ENCODE measurements around the gene RIPOR3.

DNA sequence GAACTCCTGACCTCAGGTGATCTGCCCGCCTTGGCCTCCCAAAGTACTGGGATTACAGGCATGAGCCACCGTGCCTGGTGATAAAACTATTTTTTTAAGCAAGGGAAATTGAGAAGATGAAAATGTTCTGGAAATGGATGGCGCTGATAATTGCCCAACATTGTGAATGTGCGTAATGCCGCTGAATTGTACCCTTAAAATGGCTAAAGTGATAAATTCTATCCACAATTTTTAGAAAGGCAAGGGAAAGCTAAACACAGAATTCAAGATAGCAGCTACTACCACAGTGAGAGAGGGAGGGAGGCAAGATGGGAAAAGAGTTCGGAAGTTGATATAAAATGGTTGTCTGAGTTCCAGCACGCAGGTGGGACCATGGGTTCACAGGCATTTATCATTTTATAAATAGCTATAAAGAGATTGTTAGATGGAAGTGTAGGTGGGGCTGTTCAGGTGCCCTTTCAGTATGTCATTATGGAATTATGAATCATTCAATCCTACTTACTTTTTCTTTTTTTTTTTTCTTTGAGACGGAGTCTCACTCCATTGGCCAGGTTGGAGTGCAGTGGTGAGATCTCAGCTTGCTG, 8.3 kb downstream of the RIPOR3 start:
- TF ChIP-seq, protein P1, sequence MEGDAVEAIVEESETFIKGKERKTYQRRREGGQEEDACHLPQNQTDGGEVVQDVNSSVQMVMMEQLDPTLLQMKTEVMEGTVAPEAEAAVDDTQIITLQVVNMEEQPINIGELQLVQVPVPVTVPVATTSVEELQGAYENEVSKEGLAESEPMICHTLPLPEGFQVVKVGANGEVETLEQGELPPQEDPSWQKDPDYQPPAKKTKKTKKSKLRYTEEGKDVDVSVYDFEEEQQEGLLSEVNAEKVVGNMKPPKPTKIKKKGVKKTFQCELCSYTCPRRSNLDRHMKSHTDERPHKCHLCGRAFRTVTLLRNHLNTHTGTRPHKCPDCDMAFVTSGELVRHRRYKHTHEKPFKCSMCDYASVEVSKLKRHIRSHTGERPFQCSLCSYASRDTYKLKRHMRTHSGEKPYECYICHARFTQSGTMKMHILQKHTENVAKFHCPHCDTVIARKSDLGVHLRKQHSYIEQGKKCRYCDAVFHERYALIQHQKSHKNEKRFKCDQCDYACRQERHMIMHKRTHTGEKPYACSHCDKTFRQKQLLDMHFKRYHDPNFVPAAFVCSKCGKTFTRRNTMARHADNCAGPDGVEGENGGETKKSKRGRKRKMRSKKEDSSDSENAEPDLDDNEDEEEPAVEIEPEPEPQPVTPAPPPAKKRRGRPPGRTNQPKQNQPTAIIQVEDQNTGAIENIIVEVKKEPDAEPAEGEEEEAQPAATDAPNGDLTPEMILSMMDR (IDR thresholded peaks at IDR 0.05): no peak
- no peak for TF ChIP-seq POLR2A (IDR thresholded peaks at IDR 0.05)

Data from lower leg skin (tissue), 3 donors.